ENCODE data around the gene BCL11A.

BCL11A gene

DNA sequence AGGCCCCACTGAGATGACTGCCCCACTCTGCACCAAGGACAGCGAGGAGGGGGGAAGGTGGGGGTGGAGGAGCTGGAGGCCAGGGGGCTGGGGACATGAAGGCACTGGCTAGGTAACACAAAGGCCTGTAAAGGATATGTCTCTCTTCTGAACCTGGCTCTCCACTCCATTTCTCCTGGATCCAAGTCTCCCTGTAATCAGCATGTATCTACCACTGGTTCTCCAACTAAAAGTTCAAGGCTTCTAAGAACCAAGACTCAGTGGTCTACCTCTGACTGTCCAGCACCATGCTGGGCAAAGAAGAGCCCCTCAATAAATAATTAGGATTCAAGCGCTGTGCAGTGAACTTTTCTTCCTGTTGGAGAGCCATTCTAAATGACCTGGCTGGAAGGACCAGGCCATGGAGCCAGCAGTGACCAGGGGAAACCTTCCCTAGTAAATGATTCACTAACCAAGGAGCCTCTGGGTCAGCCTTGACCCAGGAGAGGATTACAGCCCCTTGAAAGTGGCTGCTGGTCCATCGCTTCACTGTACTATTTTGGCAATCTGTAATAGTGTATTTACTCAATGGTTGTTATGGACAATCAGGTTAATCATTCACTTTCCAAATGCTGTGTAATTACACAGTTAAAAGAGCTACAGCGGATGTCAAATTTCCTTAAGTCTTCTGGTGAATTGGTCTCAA is 73.2 kb downstream of the BCL11A start:
- DNase-seq (ENCODE audit: low read depth), result no peak
- TF ChIP-seq, protein P1, sequence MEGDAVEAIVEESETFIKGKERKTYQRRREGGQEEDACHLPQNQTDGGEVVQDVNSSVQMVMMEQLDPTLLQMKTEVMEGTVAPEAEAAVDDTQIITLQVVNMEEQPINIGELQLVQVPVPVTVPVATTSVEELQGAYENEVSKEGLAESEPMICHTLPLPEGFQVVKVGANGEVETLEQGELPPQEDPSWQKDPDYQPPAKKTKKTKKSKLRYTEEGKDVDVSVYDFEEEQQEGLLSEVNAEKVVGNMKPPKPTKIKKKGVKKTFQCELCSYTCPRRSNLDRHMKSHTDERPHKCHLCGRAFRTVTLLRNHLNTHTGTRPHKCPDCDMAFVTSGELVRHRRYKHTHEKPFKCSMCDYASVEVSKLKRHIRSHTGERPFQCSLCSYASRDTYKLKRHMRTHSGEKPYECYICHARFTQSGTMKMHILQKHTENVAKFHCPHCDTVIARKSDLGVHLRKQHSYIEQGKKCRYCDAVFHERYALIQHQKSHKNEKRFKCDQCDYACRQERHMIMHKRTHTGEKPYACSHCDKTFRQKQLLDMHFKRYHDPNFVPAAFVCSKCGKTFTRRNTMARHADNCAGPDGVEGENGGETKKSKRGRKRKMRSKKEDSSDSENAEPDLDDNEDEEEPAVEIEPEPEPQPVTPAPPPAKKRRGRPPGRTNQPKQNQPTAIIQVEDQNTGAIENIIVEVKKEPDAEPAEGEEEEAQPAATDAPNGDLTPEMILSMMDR (conservative IDR thresholded peaks at IDR 0.05; ENCODE audit: low read depth, low read length), result no peak
- no peak overlapping the region for H3K4me3 ChIP-seq (ENCODE audit: low read depth, low read length)

DNA sequence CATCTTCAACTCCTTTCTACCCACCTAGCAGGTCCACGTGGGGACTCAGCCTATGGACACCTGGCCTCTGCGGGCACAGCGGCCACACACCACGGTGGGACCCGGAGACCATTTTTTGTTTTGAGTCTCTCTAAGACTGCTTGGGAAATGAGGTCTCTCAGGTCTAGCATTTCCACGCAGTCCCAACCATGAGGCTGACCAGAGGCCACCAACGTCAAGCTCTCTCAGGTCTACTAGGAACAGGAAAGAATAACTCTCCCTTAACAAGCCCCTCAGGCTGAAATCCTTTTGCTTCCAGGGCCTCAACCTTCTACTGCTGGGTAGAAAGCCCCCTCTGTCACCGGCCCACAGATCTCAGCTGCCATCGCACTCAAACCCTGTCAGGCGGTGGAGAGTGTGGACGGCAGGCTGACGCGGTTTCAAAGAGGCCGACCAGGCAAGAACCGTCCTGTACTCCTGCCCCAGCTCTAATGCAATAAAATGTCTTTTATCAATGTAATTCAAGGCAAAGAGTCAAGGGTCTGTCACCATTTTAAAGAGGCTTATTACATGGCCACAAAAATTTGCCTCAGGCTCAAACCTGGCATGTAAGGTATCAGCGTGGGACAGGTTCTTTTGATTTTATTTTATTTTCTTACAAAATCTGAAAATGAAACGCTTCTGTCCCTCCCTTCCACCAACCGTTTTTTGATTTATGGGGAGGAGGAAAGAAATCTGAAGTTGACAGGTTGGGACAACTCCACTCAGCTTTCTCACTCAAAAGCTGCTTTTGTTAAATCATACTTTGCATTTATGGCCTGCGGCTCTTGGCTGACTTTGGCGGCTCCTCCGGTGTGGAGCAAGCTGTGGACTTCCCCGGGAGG is 74.0 kb downstream of the BCL11A start:
- H3K4me3 ChIP-seq (ENCODE audit: low read depth, low read length), result no peak overlapping the region
- TF ChIP-seq, protein P1 (conservative IDR thresholded peaks at IDR 0.05; ENCODE audit: low read depth, low read length), result no peak
- no peak for DNase-seq (ENCODE audit: low read depth)

DNA sequence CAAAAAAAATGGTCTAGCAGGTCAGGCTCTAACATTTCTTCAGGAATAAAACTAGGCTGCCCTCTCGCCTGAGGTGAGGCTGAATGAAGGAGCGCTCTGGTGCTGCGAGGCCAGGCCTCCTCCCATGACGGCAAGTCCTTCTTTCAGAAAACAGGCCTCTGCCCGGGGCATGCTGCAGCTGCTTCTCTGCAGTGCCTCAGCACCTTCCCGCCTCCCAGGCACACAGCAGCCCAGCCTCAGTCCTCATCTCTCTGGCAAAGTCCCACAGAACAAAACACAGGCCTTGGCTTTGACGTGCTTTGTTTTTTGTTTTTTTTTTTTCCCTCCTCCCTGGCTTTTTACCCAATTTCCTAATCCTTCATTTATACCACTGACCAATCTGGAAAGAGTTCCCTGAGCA is 74.8 kb downstream of the BCL11A start:
- TF ChIP-seq, protein P1 (conservative IDR thresholded peaks at IDR 0.05; ENCODE audit: low read depth, low read length), result no peak
- no peak for DNase-seq (ENCODE audit: low read depth)

DNA sequence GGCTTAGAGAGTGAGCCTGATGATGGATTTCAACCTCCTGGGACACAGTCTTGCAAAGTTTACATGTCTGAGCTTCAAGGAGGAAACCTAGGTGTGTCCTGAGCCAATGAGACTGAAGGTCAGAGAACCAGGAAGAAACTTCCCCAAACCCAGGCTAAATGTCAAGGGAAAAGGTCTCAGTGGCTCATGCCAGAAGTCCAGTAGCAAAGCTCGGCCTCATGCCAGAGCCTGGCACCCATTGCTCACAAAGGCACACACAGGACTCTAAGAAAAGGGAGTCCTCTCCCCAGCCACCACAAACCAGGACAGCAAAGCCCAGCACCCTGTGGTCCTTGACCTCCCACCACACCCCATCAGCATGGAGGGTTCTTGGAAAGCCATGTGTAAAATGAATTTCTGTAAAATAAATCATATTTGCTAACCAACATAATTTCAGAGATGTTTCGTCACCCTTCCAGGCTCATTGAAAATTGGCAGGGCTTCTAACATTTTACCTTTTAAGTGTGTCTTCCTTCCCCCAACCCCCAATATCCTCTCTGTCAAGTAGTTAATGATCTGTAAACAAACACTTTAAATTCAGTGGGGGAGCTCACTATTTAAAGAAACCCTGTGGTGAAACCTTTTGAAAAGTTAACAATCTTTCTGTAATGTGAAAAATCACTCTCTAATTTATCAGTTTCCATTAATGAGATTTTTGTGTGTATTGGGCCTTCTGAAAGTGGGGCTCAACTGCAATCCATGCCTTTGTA is 77.1 kb downstream of the BCL11A start:
- DNase-seq (ENCODE audit: low read depth), result no peak
- H3K4me3 ChIP-seq (ENCODE audit: low read depth, low read length), result no peak overlapping the region
- TF ChIP-seq, protein P1 (conservative IDR thresholded peaks at IDR 0.05; ENCODE audit: low read depth, low read length), result no peak

More for the DNA sequence above, 74.8 kb downstream of the BCL11A start:
- no peak overlapping the region for H3K4me3 ChIP-seq (ENCODE audit: low read depth, low read length)

DNA sequence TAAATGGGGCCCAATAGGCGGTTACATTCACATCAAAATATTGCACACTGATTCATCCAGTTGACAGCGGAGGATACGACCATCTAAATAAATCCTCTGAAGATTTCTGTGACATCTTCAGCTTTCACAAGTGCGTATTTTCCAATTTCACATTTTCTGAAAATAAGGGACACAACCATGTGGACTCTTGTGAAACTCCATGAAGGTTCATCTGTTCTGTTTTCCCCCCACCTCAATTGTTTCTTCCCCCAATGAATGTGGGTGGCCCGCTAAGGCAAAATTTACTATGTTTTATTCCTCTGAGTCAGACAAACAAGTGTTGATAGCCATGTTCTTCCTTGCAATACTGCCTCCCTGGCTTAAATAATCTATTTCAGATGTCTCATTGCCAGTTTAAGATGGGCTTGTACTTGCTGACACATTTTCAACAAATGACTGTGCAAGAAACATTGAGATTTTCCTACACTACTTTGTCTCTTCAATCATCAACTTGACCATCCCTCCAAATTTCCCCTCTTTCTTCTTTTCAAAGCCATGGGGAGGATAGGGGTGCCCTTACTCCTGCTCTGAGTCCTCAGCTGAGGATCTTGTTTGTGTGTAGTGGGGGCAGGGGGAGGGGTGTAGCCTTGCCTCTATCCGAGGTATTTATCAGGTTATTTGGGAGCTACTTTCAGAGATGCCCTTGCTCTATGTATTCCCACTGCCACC is 78.2 kb downstream of the BCL11A start:
- H3K4me3 ChIP-seq (ENCODE audit: low read depth, low read length), result no peak overlapping the region
- TF ChIP-seq, protein P1 (conservative IDR thresholded peaks at IDR 0.05; ENCODE audit: low read depth, low read length), result no peak
- no peak for DNase-seq (ENCODE audit: low read depth)

DNA sequence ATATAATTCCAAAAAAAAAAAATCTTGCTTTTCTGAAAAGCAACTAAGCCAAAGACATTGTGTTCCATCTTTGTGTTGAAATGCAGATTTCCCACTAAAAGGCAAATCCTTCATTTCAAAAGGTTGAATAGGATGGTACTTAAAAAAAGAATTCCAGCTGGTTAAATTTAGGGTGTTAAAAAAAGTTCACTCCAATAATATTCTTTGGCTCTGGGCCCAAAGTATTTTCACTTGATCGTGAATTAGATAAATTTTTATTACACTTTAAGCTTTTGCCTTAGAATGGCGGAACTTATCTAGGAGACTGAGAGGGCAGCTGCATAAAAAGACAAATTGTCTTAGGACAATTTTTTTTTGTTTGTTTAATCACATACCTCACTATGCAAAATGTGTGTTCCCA is 79.2 kb downstream of the BCL11A start:
- DNase-seq (ENCODE audit: low read depth), result no peak
- TF ChIP-seq, protein P1 (conservative IDR thresholded peaks at IDR 0.05; ENCODE audit: low read depth, low read length), result no peak
- no peak overlapping the region for H3K4me3 ChIP-seq (ENCODE audit: low read depth, low read length)
